ENCODE data around the gene SIRPA.
A peak's percentile ranks its signal among the peaks of the same experiment; 100 is the strongest.

Gene SIRPA

DNA sequence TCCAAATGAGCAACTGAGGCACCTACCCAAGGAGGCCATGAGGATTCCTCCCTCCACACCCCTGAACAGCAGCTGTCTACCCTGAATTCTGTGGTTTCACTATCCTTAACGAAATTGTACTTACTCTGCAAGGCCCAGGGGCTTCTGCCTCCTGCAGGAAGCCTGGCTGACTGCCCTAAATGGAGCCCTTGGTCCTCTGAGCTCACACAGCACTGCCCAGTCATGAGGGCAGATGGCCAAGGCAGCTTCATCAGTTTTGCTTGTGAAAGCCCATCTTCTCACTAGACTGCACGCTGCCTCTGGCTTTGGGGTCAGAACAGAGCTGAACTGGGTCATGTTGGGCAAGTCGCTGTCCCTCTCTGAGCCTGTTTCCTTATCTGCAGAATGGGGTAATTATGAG lies 26.4 kb upstream of the SIRPA start:
- DNase-seq, result no peak
- intact Hi-C loops (cut with DNase I), result no loop called here

DNA sequence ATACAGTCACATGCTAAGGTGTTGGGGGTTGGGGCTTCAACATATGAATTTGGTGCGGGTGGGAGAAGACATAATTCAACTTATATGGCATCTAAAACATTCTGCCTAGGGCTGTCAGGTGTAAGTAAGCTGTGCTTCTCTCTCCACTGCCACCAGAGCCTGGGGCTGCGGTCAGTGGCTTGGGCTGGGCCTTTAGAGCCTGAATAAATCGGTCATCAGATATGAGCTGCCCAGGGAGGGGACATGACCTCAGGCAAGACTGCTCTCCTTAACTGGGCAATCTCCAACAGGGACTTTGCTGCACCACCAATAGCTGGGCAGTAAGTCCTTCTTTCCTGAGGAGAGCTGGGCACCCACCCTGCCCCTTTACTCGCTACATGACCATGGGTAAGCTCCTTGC lies 24.9 kb upstream of the SIRPA start:
- intact Hi-C loops (cut with DNase I), result no loop called here
- no peak for DNase-seq

DNA sequence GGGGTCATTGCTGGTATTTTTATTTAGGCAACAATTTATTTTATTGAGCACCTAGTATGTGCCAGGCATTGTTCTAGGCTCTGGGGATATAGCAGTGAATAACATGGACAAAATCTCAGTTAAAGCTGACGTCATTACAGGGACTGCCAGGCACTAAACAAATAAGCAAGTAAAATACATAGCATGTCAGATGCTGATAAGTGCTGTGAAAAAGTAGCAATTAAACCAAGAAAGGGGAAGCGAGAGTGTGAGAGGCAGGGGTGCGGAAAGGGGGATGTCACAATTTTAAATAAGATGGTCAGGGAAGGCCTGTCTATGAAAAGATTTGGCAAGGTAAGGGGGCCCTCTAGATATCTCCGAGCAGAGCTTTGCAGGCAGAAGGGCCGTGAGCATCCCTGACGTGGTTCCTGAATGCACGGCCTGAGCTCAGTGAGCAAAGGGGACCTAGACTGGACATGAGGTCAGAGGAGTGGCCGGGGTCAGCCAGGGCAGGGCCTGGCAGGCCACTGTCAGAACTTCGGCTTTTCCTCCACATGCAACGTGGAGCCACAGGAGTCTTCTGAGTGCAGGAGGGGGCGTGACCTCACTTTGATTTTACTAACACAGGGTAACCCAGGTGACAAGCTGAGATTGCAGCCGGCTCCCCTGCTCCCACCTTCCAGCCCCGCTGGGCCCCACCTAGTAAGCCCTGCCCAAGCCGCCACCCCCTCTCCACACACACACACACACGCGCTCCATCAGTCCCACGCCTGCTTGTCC lies 24.2 kb upstream of the SIRPA start:
- intact Hi-C loops (cut with DNase I), result no loop called here
- DNase-seq, result peak in 1 of 10 donors; percentile 26

DNA sequence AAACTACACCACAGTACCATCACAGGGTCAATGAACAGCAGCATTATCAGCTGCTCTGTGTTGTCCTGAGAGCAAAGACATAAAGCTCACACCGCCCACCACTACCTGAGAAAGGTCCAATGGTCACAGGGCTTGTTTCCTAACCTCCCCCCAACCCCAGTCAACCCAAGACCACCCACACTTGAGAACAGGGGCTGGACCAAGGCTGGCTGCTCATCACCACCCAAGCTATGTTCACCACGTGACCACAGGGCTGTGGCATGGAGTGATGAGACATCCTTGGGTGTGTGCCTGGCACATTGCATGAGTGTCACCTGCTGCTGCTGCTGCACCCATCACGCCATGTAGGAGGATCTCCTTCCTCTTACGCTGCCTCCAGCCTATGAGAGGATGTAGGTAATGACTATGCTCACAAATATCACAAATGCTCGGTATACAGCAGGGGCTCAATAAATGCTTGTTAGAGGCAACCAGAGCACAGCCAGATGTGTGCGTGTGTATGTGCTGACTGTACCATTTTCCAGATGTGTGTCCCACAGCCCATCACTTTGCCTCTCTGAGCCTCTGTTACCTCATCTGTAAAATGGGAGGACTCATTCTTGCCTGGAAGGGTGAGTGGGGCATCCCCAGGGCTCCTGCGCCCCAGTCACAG lies 23.3 kb upstream of the SIRPA start:
- peak in 1 of 10 donors; percentile 25 for DNase-seq
- intact Hi-C loops (cut with DNase I), result no loop called here

DNA sequence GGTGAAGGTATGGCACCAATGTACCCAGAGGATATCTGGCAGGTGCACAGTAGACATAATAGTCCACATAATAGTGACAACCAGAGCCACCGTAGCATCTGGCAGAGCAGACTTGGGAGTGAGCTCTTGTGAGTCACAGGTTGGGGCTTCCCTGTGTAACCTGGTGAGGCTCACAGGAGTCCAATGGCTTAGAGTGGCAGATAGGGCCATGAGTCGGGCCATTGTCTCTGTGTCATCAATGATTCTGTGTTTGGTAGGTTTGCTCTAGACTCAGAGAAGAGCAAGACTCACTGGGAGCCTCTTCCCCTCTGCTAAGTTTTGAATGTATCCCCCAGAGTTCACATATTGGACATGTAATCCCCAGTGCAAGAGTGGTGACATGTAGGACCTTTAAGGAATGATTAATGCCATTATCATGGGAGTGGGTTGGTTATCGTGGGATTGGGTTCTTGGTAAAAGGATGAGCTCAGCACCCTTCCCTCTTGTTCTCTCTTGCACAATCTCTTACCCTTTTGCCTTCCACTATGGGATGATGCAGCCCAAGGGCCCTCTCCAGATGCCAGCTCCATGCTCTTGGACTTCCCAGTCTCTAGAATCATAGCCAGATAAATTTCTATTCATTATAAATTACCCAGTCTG lies 22.6 kb upstream of the SIRPA start:
- intact Hi-C loops (cut with DNase I), result no loop called here

DNA sequence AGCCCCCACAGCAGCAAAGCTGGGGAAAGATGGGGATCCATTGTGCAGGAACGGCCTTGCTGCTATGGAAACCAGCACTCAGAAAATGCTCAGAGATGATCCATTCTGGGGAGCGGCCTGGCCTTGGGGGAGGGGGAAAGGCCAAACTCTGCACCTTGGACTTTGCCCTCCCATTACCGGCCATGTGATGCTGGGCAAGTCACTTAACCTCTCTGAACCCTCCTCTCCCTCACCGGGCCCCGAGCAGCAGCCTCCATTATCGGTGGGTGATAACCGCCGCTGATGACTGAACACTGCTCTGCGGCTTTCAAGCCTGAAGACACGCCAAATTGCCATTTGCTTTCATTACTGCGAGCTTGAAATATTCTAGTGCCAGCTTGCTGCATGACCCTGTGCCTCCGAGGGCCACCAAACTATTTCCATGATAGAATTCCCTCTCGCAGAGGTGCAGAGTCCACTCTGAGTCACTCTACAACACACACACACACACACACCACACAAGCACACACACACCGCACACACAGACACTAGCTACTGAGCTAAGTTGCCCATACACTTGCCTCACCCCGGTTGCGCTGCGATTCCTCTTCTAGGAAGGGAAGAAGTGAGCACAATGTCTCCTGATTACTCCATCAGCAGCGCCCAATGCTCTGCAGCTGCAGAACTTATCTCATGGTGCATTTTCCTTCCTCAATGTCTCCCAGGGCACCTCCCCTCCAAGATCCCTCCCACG lies 20.6 kb upstream of the SIRPA start:
- DNase-seq, result peak in 2 of 10 donors; percentile 79 to 90
- intact Hi-C loops (cut with DNase I), result no loop called here

More for the DNA sequence above, 22.6 kb upstream of the SIRPA start:
- DNase-seq, result no peak

DNA sequence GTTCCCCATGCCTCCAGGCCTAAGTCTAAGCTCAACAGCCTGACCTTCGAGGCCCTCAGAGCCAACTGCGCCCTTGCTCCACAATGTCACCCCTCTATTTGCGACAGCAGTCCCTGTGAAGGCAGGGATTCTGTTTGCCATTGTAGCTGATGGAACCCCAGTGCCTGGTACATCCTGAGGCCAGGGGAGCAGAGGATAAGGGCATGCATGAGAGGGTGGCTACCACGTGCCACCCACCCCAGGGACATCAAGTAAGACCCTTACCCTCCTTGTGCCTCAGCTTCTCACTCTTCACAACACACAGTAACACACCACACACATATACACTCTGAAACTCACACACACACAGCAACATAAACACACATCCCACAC lies 20.0 kb upstream of the SIRPA start:
- peak in 1 of 10 donors; percentile 74 for DNase-seq
- intact Hi-C loops (cut with DNase I), result no loop called here

DNA sequence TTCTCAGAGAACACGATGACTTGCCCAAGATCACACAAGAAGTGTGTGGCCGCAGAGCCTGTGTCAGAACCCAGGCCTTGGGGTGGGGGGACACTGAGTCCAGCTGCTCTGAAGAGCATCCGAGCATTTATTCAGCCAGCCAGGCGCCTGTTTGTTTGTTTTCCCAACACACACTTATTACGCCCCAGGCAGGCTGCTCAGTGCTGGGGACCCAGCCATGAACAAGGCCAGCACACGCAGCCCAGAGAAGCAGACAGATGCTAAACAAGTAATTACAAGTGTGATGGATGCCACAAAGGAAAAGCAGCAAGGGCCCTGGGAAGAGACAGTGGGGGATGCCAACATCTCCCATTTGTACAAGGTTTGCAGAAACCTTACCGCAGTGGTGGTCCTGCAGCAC lies 19.4 kb upstream of the SIRPA start:
- intact Hi-C loops (cut with DNase I), result no loop called here
- DNase-seq, result peak in 2 of 10 donors; percentile 35 to 45

DNA sequence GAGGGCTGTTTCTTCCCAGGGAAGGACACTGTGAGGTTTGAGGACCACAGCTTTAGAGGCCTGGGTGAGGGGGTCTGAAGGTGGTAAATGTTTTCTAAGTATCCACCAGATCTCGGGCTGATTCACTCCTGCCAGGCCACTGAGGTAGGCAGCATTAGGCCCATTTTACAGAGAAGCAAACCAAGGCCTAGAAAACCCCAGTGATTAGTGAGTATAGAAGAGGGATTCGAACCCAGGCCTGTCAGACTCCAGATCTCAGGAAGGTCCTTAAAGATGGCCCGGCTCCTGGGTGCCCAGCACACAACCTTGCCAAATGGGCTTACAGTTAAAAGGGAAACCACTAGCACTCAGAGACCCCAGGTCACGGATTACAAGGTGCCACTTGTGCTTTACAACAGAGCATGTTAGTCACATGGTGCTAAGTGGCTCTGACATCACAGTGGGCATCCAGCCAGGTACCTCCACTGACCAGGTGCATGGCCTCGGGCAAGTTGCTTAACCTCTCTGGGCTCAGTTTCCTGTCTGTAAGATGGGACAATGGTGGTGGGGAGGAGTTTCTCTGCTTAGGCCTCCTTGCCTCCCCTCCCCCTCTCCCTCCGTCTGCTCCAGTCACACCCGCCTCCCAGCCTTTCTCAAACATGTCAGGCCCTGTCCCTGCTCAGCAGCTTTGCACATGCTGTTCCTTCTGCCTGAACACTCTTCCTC lies 18.8 kb upstream of the SIRPA start:
- intact Hi-C loops (cut with DNase I), result no loop called here
- DNase-seq, result peak in 2 of 10 donors; percentile 25 to 44

DNA sequence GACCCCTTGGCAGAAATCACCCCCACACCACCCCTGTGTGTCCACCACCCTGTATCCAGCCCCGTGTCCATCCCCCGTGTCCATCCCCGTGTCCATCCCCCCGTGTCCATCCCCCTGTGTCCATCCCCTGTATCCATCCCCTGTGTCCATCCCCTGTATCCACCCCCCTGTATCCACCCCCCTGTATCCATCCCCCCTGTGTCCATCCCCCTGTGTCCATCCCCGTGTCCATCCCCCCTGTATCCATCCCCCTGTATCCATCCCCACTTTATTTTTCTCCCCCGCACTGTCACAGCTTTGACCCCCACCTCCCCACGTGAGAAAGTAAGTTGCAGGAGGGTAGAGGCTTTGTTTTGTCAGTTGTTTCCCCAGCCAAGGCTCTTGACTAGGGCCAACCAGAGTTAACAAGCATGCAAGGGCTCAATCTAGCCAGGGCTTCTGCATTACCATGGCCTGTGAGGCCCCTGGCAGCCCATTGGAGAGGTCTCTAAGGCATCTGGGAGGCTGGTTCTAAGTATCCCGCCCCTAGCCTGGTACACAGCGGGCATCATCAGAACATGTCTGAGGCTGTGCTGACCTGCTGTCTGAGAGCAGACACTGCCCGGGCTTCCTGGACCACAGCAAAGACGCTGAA lies 18.1 kb upstream of the SIRPA start:
- intact Hi-C loops (cut with DNase I), result no loop called here
- DNase-seq, result peak in 1 of 10 donors; percentile 60

DNA sequence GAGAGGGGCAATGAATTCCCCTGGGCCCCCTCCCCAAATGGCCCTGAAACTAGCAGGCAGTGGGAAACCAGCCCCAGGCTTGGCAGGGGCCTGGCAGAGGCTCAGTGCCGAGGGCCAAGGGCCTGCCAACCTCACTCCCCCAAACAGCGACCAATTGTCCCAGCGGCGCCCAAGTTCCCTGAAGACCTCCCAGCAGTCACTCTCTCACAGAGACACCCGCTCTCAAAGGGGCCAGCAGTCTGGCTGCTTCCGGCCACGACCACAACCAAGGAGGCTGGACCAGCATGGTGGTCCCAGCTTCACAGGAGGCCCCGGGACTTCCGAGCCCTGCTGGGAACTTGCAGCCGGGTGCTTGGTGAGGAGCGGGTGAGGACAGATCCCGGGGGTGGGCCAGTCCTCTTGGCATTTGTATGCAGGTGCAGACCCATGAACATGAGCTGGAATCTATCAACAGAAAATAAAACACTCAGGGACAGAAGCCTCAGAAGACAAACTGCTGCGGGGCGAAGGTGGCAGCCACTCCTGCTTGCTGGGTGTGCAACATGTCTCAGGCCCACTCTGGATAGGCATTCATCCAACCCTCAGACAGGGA lies 17.5 kb upstream of the SIRPA start:
- DNase-seq, result peak in 2 of 10 donors; percentile 59 to 88
- intact Hi-C loops (cut with DNase I), result no loop called here

DNA sequence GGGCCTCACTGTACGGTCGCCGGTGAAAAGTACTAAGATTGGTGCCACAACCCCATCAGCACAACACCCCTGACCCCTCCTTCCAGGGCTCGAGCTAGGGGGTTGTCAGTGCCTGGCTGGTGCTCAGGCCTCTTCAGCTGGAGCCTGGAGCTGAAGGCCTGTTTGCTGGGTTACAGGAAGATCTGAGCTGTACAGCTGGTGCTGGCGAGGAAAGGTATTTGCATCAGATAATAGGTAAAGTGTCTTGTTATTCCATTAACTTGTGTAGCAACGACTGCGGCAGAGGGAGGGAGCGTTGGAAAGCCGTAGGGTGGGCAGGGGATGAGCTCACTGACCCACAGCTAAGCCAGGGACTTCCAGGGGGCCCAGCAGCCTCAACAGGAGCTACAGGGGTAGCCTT lies 15.8 kb upstream of the SIRPA start:
- intact Hi-C loops (cut with DNase I), result no loop called here
- DNase-seq, result peak in 1 of 10 donors; percentile 41

DNA sequence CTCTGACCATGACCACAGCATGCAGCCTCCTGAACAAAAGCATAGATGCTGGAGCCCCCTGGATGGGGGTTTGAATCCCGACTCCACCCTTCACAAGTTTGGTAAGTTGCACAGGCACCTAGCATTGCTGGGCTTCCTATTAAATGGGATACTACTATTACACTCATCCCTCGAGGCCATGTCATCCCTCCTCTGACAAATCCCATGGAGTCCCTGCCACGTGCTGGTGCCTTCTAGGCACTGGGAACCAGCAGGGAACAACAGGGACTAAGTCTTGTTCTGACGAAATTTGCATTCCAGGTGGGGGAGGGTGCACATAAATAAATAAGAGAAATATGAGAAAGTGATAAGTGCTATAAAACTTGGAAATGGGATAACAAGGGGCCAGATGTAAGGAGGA lies 15.3 kb upstream of the SIRPA start:
- DNase-seq, result peak in 1 of 10 donors; percentile 19
- intact Hi-C loops (cut with DNase I), result no loop called here

DNA sequence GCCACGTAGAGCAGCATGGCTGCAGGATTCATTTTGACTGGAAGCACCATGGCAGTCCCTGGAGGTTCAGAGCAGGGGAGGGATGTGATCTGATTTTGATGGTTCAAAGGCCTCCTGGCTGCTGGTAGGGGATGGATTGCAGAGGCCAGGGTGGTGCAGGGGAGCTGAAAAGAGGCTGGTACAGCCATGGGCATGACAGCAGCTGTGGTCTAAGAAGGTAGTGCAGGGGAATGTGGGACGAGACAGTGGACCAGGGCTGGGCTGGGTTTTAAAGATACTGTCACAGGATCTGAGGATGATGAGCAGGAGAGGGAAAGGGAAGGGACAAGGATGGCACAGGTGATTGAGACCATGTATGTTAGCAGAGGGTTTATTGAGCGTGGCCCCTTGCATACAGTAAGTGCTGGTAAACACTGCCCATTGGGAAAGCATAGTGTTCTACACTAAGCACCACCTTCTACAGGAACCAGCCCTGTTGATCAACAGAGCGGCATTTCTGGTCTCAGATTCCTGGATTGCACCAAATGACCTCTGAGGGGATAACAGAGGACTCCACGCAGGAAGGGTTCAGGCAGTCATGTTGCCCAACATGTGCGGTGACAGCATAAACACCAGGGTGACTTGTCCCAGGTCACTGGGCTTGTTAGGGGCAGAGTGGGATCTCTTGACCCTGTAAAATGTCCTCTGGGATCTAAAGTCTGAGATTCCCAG lies 14.5 kb upstream of the SIRPA start:
- DNase-seq, result peak in 1 of 10 donors; percentile 49
- intact Hi-C loops (cut with DNase I), result no loop called here

DNA sequence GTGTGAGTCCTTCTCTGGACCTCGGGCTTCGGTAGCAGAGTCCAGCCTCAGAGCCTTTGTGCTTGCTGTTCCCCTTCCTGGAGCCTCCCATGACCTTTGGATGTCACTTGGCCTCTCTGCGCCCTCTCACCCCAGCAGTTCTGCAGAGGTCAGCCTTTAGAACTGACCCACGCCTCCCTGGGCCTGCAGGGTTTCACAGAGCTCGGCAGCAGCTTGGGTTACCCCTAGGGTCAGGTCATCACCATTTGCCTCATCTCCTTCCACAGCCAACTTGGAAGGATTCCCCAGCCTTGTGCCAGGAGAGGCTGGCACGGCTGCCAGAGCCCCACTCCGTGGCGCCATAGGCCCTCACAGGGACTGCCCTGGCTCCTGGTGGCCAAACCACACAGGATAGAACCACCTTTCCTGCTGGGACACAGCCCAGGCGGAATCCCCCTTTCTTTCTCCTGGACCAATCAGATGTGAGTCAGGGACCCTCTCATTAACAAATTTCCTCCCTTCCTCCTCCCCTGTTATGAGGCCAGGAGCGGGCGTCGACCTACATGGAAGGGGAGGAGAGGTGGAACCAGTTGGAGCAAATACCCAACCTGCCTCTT lies 13.9 kb upstream of the SIRPA start:
- peak in 3 of 10 donors; percentile 52 to 87 (median 64) for DNase-seq
- intact Hi-C loops (cut with DNase I), result no loop called here

DNA sequence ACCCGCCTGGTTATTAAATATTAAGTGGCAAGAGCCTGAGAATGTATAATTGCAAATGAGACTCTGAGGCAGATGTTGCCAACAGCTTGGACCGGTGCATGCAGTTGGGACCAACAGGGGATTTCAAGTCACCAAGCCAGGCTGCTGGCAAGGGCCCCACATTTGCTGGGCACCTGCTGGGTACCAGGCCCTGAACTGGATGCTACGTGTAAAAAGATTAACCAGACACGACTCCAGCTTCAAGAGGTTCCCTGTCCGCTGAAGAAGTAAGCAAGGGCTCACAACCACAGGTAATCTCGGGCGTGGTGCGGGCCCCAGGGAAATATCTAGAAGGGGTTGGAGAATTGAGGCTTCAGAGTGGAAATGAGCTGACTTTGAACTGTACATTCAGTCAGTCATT lies 13.2 kb upstream of the SIRPA start:
- peak in 1 of 10 donors; percentile 62 for DNase-seq
- intact Hi-C loops (cut with DNase I), result no loop called here

DNA sequence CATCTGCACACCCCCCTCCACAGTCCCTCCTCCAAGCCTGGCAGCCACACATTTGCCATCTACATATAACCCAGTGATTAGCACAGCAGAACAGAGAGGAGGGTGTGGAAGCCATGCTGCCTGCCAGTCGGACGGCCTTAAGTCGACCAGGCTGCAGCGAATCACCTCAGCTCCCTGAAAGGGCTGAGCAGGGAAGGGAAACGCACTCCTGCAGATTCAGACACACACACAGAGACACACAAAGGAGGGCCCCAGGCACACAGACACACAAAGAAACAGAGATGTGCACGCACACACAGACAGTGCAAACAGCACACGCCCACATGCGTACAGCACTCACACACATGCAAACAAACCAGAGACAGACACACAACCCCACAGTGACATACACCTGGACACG lies 11.2 kb upstream of the SIRPA start:
- intact Hi-C loops (cut with DNase I), result no loop called here
- peak in 5 of 10 donors; percentile 36 to 93 (median 87) for DNase-seq

DNA sequence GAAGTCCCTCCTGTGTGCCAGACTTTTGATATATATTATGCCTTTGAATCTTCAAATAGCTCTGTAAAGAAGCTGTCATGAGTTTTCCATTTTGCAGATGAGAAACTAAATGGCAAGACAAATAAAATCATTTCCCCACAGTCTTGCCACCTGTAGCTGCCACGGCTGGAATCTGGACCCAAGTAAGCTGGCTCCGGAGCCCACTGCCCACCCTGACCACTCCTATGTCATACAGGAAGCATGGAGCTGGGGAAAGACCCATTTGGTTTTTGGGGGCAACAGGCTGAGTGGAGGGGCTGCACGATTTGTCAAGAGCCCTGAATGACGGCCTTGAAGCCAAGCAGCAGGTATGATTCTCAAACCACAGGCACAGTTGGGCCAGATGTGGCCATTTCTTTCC lies 10.0 kb upstream of the SIRPA start:
- intact Hi-C loops (cut with DNase I), result no loop called here
- peak in 1 of 10 donors; percentile 55 for DNase-seq

Measured in posterior cingulate gyrus (tissue), 11 donors.